K562 (cell line): ENCODE data around the gene IL12B. TPM values are rescaled to one million over a fixed set of nuclear protein-coding genes. Genes with fewer than 3 reads are reported as not detected.
A peak's percentile ranks its signal among the peaks of the same experiment; 100 is the strongest.

Experiments used
- BHLHE40 ChIP-seq: IDR thresholded peaks from 2 replicates; pipeline ENCODE4 v1.6.1; 2011; ENCODE audit warnings: low read length, improper control_type of control experiment
- CCNT2 ChIP-seq: IDR thresholded peaks from 2 replicates; pipeline ENCODE4 v1.6.1; 2011; ENCODE audit warnings: borderline replicate concordance, low read depth, mild to moderate bottlenecking, moderate library complexity, mixed read lengths, low read length; ENCODE audit not compliant: insufficient read length; ENCODE audit errors: extremely low read depth
- CEBPG ChIP-seq, 3 experiments: fragments of 200-800 bp in 1 of 3; sonication (Bioruptor generic) in 1 of 3; sonication (generic) in 1 of 3; formaldehyde crosslinking in 1 of 3; IDR thresholded peaks in 2 of 3; conservative IDR thresholded peaks in 1 of 3; 2 replicates each; pipeline versions ENCODE4 v1.6.1 to v1.8.0; 2016 to 2022; ENCODE audit warnings: missing compliant biosample characterization in 2 of 3, missing genetic modification characterization in 2 of 3, mild to moderate bottlenecking in 1 of 3, missing genetic modification reagents in 1 of 3
- CHD4 ChIP-seq: fragments of 200-600 bp; sonication (generic); IDR thresholded peaks from 3 replicates; pipeline ENCODE4 v1.6.1; 2012; ENCODE audit warnings: low read depth, mild to moderate bottlenecking, mixed read lengths, low read length, inconsistent platforms; ENCODE audit not compliant: insufficient read depth, insufficient replicate concordance, poor library complexity, severe bottlenecking
- MTA3 ChIP-seq: fragments of 450-650 bp; formaldehyde crosslinking; IDR thresholded peaks from 2 replicates; pipeline ENCODE4 v1.6.1; 2017; ENCODE audit warnings: mild to moderate bottlenecking, borderline replicate concordance
- NELFE ChIP-seq: IDR thresholded peaks from 2 replicates; pipeline ENCODE4 v1.6.1; 2011; ENCODE audit warnings: mild to moderate bottlenecking; ENCODE audit not compliant: insufficient read depth, insufficient read length
- POLR2B ChIP-seq: fragments of 450-650 bp; IDR thresholded peaks from 2 replicates; pipeline ENCODE4 v1.6.1; 2018; ENCODE audit warnings: low read depth; ENCODE audit not compliant: partially characterized antibody
- PTTG1 ChIP-seq: fragments of 450-650 bp; IDR thresholded peaks from 2 replicates; pipeline ENCODE4 v1.6.1; 2016; ENCODE audit warnings: low read depth, mild to moderate bottlenecking, missing genetic modification characterization, missing compliant biosample characterization
- RAD21 ChIP-seq, 2 experiments: fragments of 250-450 bp in 1 of 2; fragments of 450-650 bp in 1 of 2; sonication (Bioruptor Pico) in 1 of 2; formaldehyde crosslinking in 1 of 2; IDR thresholded peaks in 1 of 2; conservative IDR thresholded peaks in 1 of 2; 2 replicates each; pipeline versions ENCODE4 v1.4.0 to v1.8.0; 2020 to 2022; ENCODE audit warnings: mild to moderate bottlenecking in 2 of 2, moderate library complexity in 1 of 2
- REST ChIP-seq, 2 experiments: fragments of 450-650 bp; formaldehyde crosslinking in 1 of 2; IDR thresholded peaks; 2 replicates each; pipeline versions ENCODE4 v1.4.0 to v1.6.1; 2014 to 2020; ENCODE audit warnings: mild to moderate bottlenecking in 2 of 2, borderline replicate concordance in 1 of 2, low read depth in 1 of 2
- RFX1 ChIP-seq: fragments of 450-650 bp; IDR thresholded peaks from 2 replicates; pipeline ENCODE4 v1.6.1; 2016; ENCODE audit warnings: mild to moderate bottlenecking, moderate library complexity
- RHOXF2B ChIP-seq: fragments of 250-450 bp; sonication (Bioruptor Pico); conservative IDR thresholded peaks from 2 replicates; pipeline ENCODE4 v1.5.1; 2021
- ZFP36 ChIP-seq: fragments of 150-350 bp; IDR thresholded peaks from 2 replicates; pipeline ENCODE4 v1.6.1; 2018; ENCODE audit warnings: low read length, low read depth; ENCODE audit not compliant: partially characterized antibody
- ZNF282 ChIP-seq: sonication (generic); formaldehyde crosslinking; IDR thresholded peaks from 2 replicates; pipeline ENCODE4 v1.8.1; 2023; ENCODE audit warnings: missing genetic modification reagents
- polyA plus RNA-seq, 8 experiments: library from polyadenylated mRNA; depleted of rRNA in 4 of 8; stranded (reverse) in 5 of 8; unstranded in 3 of 8; fragments of >200 nt; fragmentation: Nextera tagmentation in 2 of 8; fragmentation: Illumina TruSeq in 1 of 8; extraction: Ambion mirVana in 2 of 8; extraction: Trizol in 1 of 8; gene quantifications; 2 replicates each; pipeline versions ENCODE4 v1.2.1 to v1.2.3, GENCODE V29; 2011 to 2014; ENCODE audit warnings: inconsistent platforms in 1 of 8, missing spikeins in 1 of 8
- total RNA-seq, 7 experiments: library from RNA; depleted of rRNA in 6 of 7; stranded (reverse); fragments of >200 nt in 6 of 7; fragmentation: Illumina TruSeq in 2 of 7; extraction: Trizol in 2 of 7; gene quantifications; 2 replicates each; pipeline versions ENCODE4 v1.2.1 to v1.2.3, GENCODE V29; 2011 to 2021; ENCODE audit warnings: low replicate concordance in 1 of 7
- TF ChIP-seq, protein P1 (sequence below), 3 experiments: IDR thresholded peaks in 2 of 3; conservative IDR thresholded peaks in 1 of 3; 2 replicates each; pipeline ENCODE4 v1.5.1; 2011 to 2012; ENCODE audit warnings: low read length in 3 of 3, mild to moderate bottlenecking in 3 of 3, control low read depth in 2 of 3, improper control_type of control experiment in 1 of 3, inconsistent platforms in 1 of 3, low read depth in 1 of 3, mixed read lengths in 1 of 3, moderate library complexity in 1 of 3; ENCODE audit not compliant: insufficient read depth in 2 of 3

The IL12B gene
- total and polyA plus RNA-seq, 9 of the 15 experiments (the other 6 are each of a cell fraction or from before 2014, with no cell fraction given), result not detected

DNA sequence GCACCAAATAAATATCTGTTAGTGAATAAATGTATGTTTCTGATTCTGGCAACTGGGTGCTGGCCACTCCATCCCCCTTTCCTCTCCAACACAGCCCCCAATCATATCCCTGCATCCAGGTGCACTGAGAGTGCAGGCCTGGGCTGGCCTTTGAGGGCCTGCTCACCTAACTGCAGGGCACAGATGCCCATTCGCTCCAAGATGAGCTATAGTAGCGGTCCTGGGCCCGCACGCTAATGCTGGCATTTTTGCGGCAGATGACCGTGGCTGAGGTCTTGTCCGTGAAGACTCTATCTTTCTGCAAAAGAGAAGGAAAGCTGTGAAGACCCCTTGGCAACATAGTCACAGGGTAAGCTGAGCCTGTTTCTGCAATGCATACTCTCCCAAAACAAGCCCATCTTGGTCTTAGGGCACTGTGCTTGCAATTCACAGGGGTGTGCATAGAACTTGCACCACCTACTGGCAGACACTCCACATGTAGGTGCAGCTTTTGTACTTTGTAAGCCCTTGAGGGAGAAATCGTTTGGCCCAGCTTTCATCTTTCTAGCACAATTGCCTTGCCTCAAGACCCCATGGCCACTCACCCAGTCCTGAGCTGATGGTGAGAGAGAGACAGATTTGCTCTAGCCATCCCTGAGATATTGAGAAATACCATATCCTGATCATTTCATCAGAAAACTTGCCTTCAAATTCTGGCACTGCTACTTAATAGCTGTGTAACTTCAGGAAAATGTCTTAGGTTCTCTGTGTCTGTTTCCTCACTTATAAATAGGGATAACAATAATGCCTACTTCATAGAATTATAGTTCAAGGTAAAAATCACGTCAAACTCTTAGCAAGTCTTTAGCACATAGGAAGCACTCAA, 13.5 kb downstream of the IL12B start (continued):
- TF ChIP-seq REST (IDR thresholded peaks at IDR 0.05; ENCODE audit: borderline replicate concordance), result peak; percentile 70; the same call in 1 of the 2 replicates
- TF ChIP-seq REST (CRISPR knock-in tag; IDR thresholded peaks at IDR 0.05; ENCODE audit: low read depth), result no peak
- TF ChIP-seq POLR2B, result no peak
- peak; percentile 55 to 91 for TF ChIP-seq RAD21 (CRISPR knock-in tag; conservative IDR thresholded peaks at IDR 0.05 in 1 of 2, IDR thresholded peaks at IDR 0.05 in 1 of 2)
- TF ChIP-seq, protein P1, sequence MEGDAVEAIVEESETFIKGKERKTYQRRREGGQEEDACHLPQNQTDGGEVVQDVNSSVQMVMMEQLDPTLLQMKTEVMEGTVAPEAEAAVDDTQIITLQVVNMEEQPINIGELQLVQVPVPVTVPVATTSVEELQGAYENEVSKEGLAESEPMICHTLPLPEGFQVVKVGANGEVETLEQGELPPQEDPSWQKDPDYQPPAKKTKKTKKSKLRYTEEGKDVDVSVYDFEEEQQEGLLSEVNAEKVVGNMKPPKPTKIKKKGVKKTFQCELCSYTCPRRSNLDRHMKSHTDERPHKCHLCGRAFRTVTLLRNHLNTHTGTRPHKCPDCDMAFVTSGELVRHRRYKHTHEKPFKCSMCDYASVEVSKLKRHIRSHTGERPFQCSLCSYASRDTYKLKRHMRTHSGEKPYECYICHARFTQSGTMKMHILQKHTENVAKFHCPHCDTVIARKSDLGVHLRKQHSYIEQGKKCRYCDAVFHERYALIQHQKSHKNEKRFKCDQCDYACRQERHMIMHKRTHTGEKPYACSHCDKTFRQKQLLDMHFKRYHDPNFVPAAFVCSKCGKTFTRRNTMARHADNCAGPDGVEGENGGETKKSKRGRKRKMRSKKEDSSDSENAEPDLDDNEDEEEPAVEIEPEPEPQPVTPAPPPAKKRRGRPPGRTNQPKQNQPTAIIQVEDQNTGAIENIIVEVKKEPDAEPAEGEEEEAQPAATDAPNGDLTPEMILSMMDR (IDR thresholded peaks at IDR 0.05 in 2 of 3, conservative IDR thresholded peaks at IDR 0.05 in 1 of 3; ENCODE audit: insufficient read depth in 2 of 3, low read depth in 1 of 3, low read length in 3 of 3), result peak; percentile 69 to 78 (median 72)
- TF ChIP-seq CEBPG (CRISPR knock-in tag; IDR thresholded peaks at IDR 0.05), result no peak
- TF ChIP-seq CEBPG (tag; conservative IDR thresholded peaks at IDR 0.05 in 1 of 2, IDR thresholded peaks at IDR 0.05 in 1 of 2), result 0 out of 4 replicates have a peak, but pooled peaks of 1 of the 2 experiments have one; percentile 31
- no peak for TF ChIP-seq CCNT2
- no peak for TF ChIP-seq MTA3
- TF ChIP-seq ZFP36, result no peak
- no peak for TF ChIP-seq ZNF282 (CRISPR knock-in tag)
- TF ChIP-seq RFX1, result no peak
- no peak for TF ChIP-seq BHLHE40
- no peak for TF ChIP-seq PTTG1 (tag)
- TF ChIP-seq RHOXF2B (CRISPR knock-in tag), result no peak
- TF ChIP-seq CHD4, result no peak
- TF ChIP-seq NELFE, result no peak
